ENCODE results near the gene SPAG6. TPM values are rescaled to one million over a fixed set of nuclear protein-coding genes. Genes with fewer than 3 reads are reported as not detected.

Gene SPAG6
- total RNA-seq, 1 donor: not detected

DNA sequence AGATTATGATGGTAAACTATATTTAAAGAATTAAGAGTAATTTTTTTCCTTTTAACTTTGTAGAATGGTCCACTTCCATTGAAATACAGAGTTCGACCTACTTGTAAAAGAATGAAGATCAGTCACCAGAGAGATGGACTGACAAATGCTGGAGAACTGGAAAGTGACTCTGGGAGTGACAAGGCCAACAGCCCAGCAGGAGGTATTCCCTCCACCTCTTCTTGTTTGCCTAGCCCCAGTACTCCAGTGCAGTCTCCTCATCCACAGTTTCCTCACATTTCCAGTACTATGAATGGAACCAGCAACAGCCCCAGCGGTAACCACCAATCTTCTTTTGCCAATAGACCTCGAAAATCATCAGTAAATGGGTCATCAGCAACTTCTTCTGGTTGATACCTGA is 16.1 kb upstream of the SPAG6 start:
- no peak for DNase-seq (ENCODE audit: low read depth)
- no peak overlapping the region for H3K4me3 ChIP-seq (ENCODE audit: low read depth, low read length)
- TF ChIP-seq CTCF (IDR thresholded peaks at IDR 0.05; ENCODE audit: insufficient read depth, low read depth, low read length): no peak

GRCh38 chr10:22332116-22332692 is 13.1 kb upstream of the SPAG6 start:
- DNase-seq (ENCODE audit: low read depth): no peak
- no peak overlapping the region for H3K4me3 ChIP-seq (ENCODE audit: low read depth, low read length)
- TF ChIP-seq CTCF (IDR thresholded peaks at IDR 0.05; ENCODE audit: insufficient read depth, low read depth, low read length): no peak

DNA sequence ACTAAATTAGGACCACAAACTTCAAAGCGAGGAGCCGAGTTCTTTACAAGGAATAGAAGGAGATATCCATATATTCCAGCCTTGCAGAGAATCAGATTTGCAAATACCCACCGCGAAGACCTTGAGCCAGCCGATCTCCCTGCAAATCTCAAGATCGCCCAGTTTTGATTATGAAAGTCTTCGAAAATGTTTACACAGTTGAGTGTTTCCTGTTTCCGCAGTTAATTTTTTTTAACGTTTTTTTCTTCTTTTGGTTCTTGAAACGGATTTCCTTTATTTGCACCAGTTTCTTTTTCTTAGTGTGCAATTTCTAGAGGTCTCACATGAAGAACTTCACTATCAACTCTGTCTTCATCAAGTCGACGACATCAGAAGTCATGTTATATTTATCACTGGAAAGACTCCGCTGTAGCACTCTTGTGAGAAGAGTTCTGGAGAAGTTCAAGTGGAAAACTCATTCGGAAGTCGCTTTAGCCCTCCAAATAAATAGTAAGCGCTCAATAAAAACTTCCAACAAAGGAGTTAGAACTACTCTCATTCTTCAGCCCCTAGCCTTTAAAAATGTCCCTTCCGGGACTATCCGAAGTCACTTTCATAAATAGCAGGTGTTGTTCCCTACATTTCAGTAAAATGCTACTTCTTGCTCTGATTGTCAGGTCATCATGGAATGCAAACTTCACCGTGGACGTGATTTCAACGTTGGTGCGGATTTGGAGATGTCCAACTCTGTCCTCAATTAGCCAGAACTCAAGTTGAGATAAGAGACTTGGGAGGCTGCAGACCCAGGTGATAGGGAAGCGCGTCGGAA is 11.9 kb upstream of the SPAG6 start:
- no peak for TF ChIP-seq CTCF (IDR thresholded peaks at IDR 0.05; ENCODE audit: insufficient read depth, low read depth, low read length)
- DNase-seq (ENCODE audit: low read depth): no peak
- no peak overlapping the region for H3K4me3 ChIP-seq (ENCODE audit: low read depth, low read length)

DNA sequence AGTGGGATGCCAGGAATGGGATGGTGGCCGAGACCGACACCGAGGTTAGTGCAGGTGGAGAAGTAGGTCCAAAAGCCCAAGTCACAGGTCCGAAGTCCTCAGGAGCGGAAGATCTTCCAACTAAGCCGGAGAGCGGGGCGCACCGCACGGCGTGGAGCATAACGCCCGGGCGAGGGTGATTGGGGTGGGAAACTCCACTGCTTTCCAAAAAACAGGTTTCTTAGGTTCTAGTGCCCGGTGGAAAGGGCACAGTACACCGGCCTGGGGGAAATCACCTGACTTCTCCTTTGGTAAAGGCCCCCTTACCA is 11.4 kb upstream of the SPAG6 start:
- DNase-seq (ENCODE audit: low read depth): no peak
- no peak for TF ChIP-seq CTCF (IDR thresholded peaks at IDR 0.05; ENCODE audit: insufficient read depth, low read depth, low read length)
- no peak overlapping the region for H3K4me3 ChIP-seq (ENCODE audit: low read depth, low read length)

DNA sequence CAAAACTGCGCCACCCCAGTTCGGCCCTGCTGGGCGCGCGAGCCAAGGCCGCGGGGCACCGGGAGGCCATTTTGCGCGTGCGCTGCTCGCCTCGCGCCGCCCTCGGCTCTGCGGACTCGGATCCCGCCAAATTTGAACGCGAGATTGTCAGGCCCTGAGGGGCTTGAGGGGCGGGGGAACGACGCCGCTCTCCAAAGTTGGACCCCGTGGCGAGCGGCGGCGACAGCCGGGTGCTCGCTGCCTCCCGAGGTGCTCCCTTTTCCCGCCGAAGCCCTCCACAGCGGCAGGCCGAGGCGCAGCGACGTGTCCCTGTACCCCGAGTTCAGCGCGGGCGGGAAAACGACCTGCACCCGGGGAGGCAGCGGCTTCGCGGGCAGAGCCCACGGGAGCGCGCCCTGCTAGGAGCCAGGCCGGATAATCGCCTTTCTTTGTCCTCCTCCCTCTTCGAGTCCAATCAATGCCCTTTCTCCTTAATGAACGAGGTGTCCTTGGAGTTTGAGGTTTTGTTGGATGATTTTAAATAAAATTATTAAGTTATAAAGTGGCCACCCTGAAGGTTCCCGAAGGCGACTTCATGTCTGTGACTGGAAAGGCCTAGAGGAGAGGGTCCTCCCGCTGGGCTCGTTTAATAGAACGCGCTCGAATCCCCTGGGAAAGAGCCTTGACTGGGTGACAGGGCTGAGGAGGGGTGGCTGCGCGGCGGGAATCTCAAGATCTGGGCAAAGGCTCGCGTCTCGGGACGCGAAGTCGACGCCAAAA is 10.7 kb upstream of the SPAG6 start:
- TF ChIP-seq CTCF (IDR thresholded peaks at IDR 0.05; ENCODE audit: insufficient read depth, low read depth, low read length): no peak
- peak overlapping the region; percentile 58 for H3K4me3 ChIP-seq (ENCODE audit: low read depth, low read length)
- no peak for DNase-seq (ENCODE audit: low read depth)

- peak overlapping the region; percentile 58 for H3K4me3 ChIP-seq (ENCODE audit: low read depth, low read length)
- no peak for TF ChIP-seq CTCF (IDR thresholded peaks at IDR 0.05; ENCODE audit: insufficient read depth, low read depth, low read length)
- peak; percentile 60 for DNase-seq (ENCODE audit: low read depth)
Measured at GRCh38 chr10:22335173-22335933, 9.9 kb upstream of the SPAG6 start.

Measured in fibroblast of villous mesenchyme (primary cell).